Activated CD4-positive, alpha-beta T cell treated with anti-CD3 and anti-CD28 coated beads for 4 hours (primary cell): ENCODE data around the gene AGBL3.
"Not testable (repeated sequence)": the region's sequence is repeated elsewhere in the genome, so short reads cannot be mapped to it uniquely, and the experiment has no call there.

ENCODE experiments used
- DNase-seq, 2 donors: peaks; one replicate each; pipeline ENCODE4 v3.0.0-alpha.2; 2020

AGBL3 gene

GRCh38 chr7:135078051-135078450, 91.7 kb downstream of the AGBL3 start:
- no peak for DNase-seq

DNA sequence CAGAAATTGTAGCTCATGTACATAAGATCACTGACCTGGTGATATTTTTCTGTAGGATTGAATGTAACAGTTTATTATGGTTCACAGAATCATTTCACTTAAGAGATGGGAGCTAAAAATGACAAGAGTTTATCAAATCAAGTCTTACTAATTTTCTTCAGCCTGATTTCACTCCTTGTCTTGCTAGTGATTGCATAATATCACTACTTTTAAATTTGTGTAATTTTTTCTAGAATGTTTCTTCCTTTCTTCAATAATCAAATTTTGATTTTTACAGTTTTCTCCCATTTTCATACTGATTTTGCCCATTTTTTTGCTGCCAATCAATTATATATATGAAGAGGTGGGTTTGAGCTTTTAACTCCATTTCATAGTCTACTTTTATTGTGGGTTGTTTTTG, 92.8 kb downstream of the AGBL3 start:
- no peak for DNase-seq

DNA sequence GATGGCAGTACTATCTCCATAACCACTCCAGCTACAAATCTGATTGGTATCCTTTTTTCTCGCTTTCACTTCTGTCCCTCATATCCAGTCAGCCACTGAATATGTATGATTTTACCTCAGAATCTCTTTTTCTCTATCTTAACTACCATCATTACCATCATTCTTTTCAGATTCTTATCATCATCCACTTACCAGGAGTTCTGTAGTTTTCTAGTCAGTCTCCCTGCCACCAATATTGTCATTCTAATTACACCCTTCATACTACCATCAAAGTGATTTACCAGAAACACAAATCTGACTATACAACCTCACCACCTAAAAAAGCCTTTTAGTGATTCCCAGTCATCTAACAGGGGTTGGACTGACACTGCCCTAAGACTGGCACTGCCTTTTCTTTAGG, 96.7 kb downstream of the AGBL3 start:
- DNase-seq, result no peak

GRCh38 chr7:135088566-135088965, 102.3 kb downstream of the AGBL3 start:
- DNase-seq, result no peak

- DNase-seq, result no peak
These were observed 105.4 kb downstream of the AGBL3 start for GRCh38 chr7:135091717-135092116.

GRCh38 chr7:135094472-135095237, 108.3 kb downstream of the AGBL3 start:
- DNase-seq, result no peak

GRCh38 chr7:135095450-135095849, 109.1 kb downstream of the AGBL3 start:
- no peak for DNase-seq

DNA sequence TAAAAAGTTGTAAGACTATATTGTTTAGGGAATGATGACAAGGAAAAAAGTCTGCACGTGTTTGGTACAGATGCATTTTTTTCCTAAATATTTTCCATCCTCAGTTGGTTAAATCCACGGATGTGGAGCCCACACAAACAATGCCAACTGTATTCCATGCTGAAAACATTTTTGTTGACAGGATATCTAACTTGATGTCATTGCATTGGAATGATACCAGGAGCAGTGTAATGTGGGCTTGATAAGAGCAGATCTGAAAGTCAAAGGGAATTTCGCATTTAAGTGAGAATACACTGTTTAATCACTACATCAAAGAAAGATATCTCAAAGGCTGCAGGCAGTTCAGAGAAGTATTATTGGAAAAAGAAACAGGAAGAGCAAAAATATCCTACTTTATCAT, 112.1 kb downstream of the AGBL3 start:
- no peak for DNase-seq

DNA sequence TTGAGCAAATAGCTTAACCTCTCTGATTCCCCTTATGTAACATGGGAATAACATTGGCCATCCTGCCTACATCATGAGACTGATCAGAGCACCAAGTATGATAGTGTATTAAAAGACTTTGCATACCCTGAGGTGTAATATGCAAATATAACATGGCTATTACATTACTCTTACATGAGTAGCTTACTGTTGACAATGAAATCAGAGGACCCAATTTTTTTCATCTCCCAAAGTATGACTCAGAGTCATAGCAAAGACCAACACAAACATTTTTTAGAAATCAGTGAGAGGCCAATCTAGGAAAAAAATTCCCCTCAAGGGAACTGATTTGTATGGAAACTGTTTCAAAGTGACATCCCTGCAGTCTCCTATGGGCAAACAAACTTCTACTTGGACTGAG, 114.5 kb downstream of the AGBL3 start:
- DNase-seq, result no peak

DNA sequence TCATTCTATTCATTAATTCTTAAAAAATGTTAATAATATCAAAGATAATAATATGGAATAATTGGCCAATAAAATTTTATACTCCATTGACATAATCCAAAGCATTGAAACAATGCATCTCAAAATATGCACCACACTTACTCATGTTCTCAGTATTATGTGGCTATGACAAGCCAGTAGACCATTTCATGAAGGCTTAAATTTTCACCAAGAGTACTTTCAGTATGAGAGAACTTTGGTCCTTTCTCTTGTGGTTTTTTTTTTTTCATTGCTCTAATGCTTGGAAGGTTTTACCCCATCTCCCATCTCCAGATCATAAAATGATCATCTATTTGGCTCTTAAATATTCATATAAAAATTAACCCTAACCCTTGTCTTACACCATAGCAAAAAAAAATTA, 116.1 kb downstream of the AGBL3 start:
- DNase-seq, result no peak

DNA sequence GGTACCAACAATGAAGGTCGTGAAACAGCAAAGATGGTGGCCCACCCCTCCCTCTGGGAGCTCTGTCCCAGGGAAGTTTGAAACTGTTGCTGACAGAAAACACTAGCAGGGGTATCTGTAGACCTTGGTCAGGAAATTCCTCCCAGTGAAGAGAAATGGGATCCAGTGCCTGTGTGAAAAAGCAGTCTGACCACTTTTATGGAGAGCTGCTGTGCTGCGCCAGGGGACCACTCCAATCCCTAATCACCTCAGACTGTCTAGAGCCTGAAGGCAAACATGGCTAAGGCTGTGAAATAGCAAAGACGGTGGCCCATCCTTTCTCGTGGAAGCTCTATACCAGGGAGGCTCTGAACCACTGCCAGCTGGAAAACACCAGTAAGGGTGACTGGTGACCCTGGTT, 123.3 kb downstream of the AGBL3 start:
- no peak for DNase-seq

DNA sequence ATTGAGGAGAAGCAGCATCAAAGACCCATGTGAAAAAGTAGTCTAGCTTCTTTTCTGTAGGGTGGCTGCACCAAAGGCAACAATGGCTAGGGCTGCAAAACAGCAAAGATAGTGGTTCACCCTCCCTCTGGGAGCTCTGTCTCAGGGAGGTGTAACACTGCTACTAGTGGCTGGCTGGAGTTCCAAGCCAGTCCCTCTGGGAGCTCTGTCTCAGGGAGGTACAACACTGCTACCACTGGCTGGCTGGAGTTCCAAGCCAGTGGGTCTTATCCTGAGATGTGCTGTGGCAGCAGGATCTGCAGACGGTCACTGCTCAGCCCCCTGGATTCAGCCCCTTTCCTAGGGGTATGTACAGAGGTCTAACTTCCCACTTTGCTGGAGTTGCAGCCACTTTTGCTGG, 123.7 kb downstream of the AGBL3 start:
- DNase-seq, result no peak

DNA sequence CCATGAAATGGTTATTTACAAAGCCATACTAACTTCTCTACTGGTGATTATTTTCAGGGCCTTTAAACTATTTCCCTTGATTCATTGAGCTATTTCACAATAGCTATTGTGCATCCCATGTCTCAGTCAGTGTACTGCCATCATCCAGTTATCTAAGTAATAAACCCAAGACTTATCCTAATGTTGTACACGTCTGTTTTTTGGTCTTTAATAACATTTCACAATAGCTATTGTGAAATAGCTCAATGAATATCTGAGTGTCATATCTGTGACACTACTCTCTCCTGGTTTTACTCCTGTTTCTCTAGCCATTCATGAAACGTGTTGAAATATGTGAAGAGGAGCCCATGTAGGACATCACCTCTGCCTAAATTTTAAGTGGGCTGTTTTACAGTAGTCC, 125.1 kb downstream of the AGBL3 start:
- no peak for DNase-seq

DNA sequence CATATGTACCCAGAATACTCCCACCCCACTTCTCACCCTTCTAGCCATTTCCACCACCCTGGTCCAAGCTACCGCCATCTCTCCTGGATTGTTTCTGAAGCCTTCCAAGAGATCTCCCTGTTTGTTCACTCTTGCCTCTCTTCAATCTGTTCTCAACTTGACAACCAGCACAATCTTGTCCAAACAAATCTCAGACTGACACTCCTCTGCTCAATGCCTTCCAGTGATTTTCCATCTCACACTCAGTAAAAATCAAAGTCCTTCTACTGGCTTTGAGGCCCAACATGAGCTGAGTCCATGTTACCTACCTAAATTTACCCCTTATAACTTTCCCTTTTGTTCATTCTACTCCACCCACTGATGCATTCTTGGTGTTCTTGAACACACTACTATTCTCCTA, 128.3 kb downstream of the AGBL3 start:
- DNase-seq, result no peak

GRCh38 chr7:135117096-135117495, 130.8 kb downstream of the AGBL3 start:
- DNase-seq, result no peak

DNA sequence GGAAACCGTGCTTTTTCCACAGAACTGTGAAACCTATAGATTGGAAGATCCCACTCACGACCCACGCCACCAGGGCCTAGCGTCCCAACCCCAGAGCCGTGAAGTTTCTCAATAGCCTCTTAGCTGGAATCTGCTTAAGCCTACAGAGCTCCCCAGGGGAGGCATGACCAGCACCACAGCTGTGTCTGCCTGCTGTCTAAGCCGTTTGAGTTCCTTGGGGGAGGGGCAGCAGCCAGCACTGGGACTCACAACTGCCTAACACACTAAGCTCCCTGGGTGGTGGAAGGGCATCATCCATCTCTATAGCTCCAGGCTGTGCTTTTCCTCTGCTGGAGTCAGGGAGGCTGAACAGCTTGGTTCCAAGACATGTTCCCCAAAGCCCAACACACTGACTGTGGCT, 135.6 kb downstream of the AGBL3 start:
- DNase-seq, result no peak

DNA sequence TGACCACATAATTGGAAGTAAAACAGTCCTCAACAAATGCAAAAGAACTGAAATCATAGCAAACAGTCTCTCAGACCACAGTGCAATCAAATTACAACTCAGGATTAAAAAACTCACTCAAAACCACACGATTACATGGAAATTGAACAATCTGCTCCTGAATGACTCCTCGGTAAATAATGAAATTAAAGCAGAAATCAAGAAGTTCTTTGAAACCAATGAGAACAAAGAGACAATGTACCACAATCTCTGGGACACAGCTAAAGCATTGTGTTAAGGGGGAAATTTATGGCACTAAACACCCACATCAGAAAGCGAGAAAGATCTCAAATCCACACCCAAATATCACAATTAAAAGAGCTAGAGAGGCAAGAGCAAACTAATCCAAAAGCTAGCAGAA, 138.3 kb downstream of the AGBL3 start:
- not testable (repeated sequence) for DNase-seq

- DNase-seq, result no peak
These were observed 142.6 kb downstream of the AGBL3 start for GRCh38 chr7:135128931-135129330.

DNA sequence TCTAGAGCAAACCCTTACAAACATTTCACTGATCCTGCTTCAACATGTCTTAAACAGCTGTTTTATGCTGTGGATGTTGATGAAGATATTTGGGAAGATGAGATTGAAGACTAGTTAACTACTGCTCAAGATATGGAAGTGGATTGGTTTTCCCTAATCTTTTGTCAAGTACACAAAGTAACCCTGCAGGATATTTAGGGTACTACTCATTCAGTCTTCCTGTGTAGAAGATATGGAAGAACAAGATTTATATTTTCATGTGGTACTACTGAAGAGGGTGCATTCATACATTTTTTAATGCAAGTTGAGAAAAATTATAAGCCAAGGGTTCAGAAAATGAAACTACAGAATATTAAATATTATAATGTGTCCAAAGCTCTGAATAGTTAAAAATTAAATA, 143.3 kb downstream of the AGBL3 start:
- no peak for DNase-seq

GRCh38 chr7:135143885-135144668, 157.8 kb downstream of the AGBL3 start:
- no peak for DNase-seq

GRCh38 chr7:135147341-135147898, 161.1 kb downstream of the AGBL3 start:
- DNase-seq, result no peak

DNA sequence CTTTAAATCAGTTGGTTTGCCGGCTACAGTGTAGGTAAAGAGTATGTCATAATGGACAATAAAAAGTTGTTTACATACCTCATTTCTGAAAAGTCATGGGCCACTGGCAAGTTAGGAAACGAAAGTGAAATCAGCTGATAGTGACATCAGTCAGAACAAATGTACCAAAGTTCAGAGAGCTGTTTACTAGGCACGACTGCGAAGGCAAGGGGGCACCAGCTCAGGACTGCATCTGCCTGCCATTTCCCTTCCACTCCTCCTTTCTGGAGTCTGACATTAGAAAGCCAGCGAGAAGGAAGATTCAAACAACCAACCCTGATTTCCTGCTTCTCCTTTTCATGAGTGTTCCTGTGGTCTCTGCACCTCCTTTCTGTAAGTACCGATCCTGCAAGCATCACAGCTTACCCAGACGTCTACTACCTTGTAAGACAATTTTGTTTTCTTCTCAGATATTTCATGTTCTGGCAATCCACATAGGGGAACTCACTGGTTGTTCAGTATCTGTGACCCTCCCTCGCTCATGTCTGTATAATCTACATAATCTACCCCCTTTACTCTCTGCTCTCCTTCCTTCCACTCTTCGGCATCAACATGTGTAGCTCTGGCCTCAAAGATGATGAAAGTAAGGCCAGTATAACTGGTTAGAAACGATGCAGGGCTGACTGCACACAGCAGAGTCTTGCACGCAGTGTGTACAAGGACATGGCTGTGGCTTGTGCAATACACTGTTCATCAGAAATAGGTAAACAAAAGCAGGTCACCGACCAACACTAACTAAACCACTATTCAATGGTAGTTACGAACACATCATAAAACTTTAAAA, 161.8 kb downstream of the AGBL3 start, which contains the start of gene TMEM140:
TMEM140 (plus strand) TSS at position 174 of the 823 bp plus-strand sequence. CDS start 16,370 bp downstream, outside the sequence.
- peak; percentile 55 to 62 for DNase-seq
